NB4 (cell line): ENCODE measurements around the gene B3GALNT2.

Experiments
- MAX ChIP-seq: IDR thresholded peaks from 2 replicates; pipeline ENCODE4 v1.6.1; 2011; ENCODE audit warnings: low read depth, low read length
- POLR2A ChIP-seq: IDR thresholded peaks from 2 replicates; pipeline ENCODE4 v1.6.1; 2011; ENCODE audit warnings: mild to moderate bottlenecking; ENCODE audit not compliant: insufficient read length; ENCODE audit errors: extremely low read depth
- TF ChIP-seq, protein P1 (sequence below): IDR thresholded peaks from one replicate; pipeline ENCODE4 v1.5.1; 2012; ENCODE audit warnings: low read depth, low read length

GRCh38 chr1:235424092-235424491, 80.2 kb downstream of the B3GALNT2 start:
- TF ChIP-seq POLR2A (no peak), MAX (no peak)
- TF ChIP-seq, protein P1, sequence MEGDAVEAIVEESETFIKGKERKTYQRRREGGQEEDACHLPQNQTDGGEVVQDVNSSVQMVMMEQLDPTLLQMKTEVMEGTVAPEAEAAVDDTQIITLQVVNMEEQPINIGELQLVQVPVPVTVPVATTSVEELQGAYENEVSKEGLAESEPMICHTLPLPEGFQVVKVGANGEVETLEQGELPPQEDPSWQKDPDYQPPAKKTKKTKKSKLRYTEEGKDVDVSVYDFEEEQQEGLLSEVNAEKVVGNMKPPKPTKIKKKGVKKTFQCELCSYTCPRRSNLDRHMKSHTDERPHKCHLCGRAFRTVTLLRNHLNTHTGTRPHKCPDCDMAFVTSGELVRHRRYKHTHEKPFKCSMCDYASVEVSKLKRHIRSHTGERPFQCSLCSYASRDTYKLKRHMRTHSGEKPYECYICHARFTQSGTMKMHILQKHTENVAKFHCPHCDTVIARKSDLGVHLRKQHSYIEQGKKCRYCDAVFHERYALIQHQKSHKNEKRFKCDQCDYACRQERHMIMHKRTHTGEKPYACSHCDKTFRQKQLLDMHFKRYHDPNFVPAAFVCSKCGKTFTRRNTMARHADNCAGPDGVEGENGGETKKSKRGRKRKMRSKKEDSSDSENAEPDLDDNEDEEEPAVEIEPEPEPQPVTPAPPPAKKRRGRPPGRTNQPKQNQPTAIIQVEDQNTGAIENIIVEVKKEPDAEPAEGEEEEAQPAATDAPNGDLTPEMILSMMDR: no peak
